Spinal cord (tissue), 10 donors: ENCODE measurements around the gene NEK6. TPM values are rescaled to one million over a fixed set of nuclear protein-coding genes. Genes with fewer than 3 reads are reported as not detected.

Experiments
- DNase-seq, 6 donors: peaks; one replicate each; pipeline versions ENCODE4 v3.0.0 to v3.0.0-alpha.2; 2013 to 2015; ENCODE audit warnings: low spot score in 6 of 6, low read depth in 4 of 6
- H3K27ac ChIP-seq: one replicate; pipeline ENCODE4 v1.5.1; 2013; ENCODE audit warnings: low read depth, low read length, control low read depth
- H3K27me3 ChIP-seq: one replicate; pipeline ENCODE4 v1.6.1; 2013; ENCODE audit warnings: low read length; ENCODE audit not compliant: control insufficient read depth, insufficient read depth
- H3K36me3 ChIP-seq: one replicate; pipeline ENCODE4 v1.6.1; 2013; ENCODE audit warnings: low read length; ENCODE audit not compliant: control insufficient read depth, insufficient read depth
- H3K4me1 ChIP-seq: one replicate; pipeline ENCODE4 v1.6.1; 2013; ENCODE audit warnings: low read length; ENCODE audit not compliant: control insufficient read depth, insufficient read depth
- H3K4me3 ChIP-seq: one replicate; pipeline ENCODE4 v1.5.1; 2013; ENCODE audit warnings: low read depth, low read length, control low read depth
- H3K9me3 ChIP-seq: one replicate; pipeline ENCODE4 v1.6.1; 2013; ENCODE audit warnings: low read length; ENCODE audit not compliant: control insufficient read depth, insufficient read depth
- WGBS: methylation state at CpG from one replicate; pipeline ENCODE4 v1.1.5; 2013; ENCODE audit warnings: missing lambda C conversion rate; ENCODE audit not compliant: insufficient coverage; 5-methylcytosine and 5-hydroxymethylcytosine counted together
- polyA plus RNA-seq, 2 donors: library from polyadenylated mRNA; unstranded; fragments of 120-200 nt; gene quantifications; one replicate each; pipeline ENCODE4 v1.2.1, GENCODE V29; 2013; ENCODE audit not compliant: insufficient read length in 2 of 2
- total RNA-seq, 2 donors: library from RNA; depleted of rRNA in 1 of 2; stranded (reverse); fragments of 120-200 nt in 1 of 2; fragments of >200 nt in 1 of 2; gene quantifications; one replicate each; pipeline versions ENCODE4 v1.2.3 to v1.2.4, GENCODE V29; 2013 to 2014
- donor health status: healthy.

The NEK6 gene
- total and polyA plus RNA-seq, 4 donors: 26.1 to 39.0 (median 30.4) TPM

DNA sequence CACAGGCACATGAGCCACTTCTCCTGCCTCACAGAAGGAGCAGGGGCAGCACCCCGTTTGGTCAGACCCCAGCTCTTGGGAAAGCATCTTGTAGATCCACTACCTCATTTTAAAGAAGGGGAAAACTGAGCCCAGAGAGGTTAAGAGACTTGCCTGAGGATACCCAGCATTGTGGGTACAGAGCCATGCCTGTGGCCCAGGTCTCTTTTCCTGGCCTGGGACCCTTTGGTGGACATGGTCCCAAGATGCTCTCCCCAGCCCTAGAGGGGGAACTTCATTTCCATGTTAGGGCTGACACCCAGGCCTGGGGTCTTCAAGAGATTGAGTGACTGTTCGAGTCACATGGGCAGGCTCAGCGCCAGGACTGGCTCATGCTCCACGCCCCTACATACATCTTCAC is 64.2 kb downstream of the NEK6 start:
- H3K4me3 ChIP-seq: no peak overlapping the region
- peaks cover 65% of the 10 kb centered on the region for H3K36me3 ChIP-seq
- H3K9me3 ChIP-seq: no peaks in the 10 kb centered on the region
- no peak for DNase-seq
- 79% methylated on average over 3 of the region's 4 CpGs for WGBS
- no peaks in the 10 kb centered on the region for H3K27me3 ChIP-seq
- H3K27ac ChIP-seq: no peak overlapping the region
- H3K4me1 ChIP-seq: peaks cover 12% of the 10 kb centered on the region

DNA sequence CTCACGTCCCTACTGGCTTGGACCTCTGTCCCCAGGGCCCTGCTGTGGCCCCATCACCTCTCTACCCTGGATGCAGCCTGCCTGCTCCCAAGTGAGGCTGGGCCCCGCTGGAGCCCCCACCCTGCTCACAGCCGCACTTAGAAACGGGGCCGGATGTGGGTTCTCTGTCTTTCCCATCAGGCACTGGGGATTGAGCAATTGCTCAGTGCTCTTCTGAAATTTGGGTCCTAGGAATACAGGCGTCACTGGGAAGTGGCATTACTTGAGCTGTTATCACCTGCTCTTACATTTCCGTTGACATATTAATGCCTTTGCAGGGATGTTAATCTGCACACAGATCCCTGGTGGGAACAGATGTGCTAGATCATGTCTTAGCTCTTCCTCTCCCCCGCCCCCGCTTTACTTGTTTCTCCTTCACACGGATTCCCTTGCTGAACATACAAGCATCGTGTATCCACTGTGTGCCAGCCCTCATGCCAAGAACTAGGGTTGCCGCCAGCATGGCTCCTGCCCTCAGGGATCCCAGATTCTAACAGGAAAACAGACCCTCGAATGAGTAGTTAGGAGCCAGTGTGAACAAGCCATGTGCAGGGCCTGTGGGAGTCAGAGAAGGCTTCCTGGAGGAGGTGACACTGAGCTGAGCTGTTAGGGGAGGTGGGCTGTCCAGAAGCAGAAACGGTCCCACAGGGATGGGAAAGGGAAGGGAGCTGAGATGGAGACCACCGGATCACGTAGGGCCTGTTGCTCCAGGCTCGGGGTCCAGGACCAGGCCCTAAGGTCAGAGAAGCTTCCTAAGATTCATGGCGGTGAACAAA is 65.1 kb downstream of the NEK6 start:
- H3K4me1 ChIP-seq: peaks cover 12% of the 10 kb centered on the region
- no peaks in the 10 kb centered on the region for H3K9me3 ChIP-seq
- DNase-seq: peak in 1 of 6 donors; percentile 51
- H3K4me3 ChIP-seq: no peak overlapping the region
- peaks cover 70% of the 10 kb centered on the region for H3K36me3 ChIP-seq
- H3K27me3 ChIP-seq: no peaks in the 10 kb centered on the region
- WGBS: 87% methylated on average over 18 of the region's 18 CpGs
- H3K27ac ChIP-seq: no peak overlapping the region

DNA sequence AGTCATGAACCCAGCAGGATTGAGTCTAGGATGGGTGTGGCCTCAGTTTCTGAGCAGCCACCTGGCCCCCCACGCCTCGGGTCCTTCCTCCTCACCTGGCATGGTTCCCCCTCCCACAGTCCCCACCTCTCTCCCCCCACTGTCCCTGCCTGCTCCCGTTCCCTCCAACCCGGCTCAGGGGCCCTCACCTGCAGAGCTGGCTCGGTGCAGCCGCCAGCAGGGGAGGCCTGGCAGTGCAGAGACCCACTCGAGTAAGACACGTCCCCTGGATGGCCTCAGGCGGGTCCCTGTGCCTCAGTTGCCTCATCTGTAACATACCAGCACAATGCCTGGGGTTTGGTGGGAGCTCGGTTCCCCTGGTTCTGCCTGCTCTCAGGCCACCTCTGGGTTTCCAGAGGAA is 66.2 kb downstream of the NEK6 start:
- Histone ChIP-seq H3K36me3 (peaks cover 80% of the 10 kb centered on the region), H3K4me3 (no peak overlapping the region), H3K4me1 (peaks cover 12% of the 10 kb centered on the region), H3K9me3 (no peaks in the 10 kb centered on the region), H3K27me3 (no peaks in the 10 kb centered on the region), H3K27ac (no peak overlapping the region)
- WGBS: 84% methylated on average over 10 of the region's 10 CpGs
- DNase-seq: no peak

DNA sequence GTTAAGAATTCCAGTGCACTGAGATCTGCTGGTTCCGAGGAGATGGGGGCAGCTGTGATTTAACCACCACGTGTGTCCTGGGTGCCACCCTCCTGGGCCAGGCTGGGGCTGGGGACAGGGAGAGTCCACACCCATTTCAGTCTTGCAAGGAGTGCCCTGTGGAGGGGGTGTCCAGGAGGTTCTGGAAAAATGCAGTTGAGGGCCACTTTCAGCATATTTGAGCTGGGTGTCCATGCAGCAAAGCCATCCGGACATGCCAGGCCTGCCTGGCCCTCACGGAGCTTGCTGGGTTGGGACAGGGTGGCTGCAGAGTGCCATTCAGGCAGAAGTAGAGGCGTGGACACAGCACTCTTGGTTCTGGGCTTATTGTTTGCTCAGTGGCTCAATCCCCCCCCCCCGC is 68.1 kb downstream of the NEK6 start:
- no peaks in the 10 kb centered on the region for H3K9me3 ChIP-seq
- no peak overlapping the region for H3K27ac ChIP-seq
- no peak for DNase-seq
- peaks cover 4% of the 10 kb centered on the region for H3K4me1 ChIP-seq
- H3K36me3 ChIP-seq: peaks cover 95% of the 10 kb centered on the region
- H3K27me3 ChIP-seq: no peaks in the 10 kb centered on the region
- 88% methylated on average over 6 of the region's 6 CpGs for WGBS
- H3K4me3 ChIP-seq: no peak overlapping the region

DNA sequence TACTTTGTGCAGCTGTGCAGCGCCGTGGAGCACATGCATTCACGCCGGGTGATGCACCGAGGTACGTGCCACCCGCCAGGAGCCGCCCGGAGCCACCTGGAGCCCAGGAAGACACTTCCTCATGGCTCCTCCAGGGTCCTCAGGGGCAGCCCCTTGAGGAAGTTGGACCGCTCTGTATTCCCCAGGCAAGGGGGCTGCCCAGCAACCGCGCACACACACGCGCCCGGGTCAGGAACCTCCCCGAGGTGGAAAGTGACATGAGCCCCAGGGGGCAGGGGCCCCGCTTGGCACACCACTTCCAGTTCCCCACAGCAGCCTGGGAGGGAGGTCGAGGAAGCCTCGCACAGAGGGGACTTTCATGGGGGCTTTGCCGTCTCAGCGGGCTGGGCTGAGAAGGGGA is 68.6 kb downstream of the NEK6 start:
- Histone ChIP-seq H3K27me3 (no peaks in the 10 kb centered on the region), H3K9me3 (no peaks in the 10 kb centered on the region), H3K27ac (no peak overlapping the region), H3K4me3 (no peak overlapping the region), H3K36me3 (peaks cover 93% of the 10 kb centered on the region), H3K4me1 (peaks cover 4% of the 10 kb centered on the region)
- no peak for DNase-seq
- WGBS: 89% methylated on average over 17 of the region's 21 CpGs

DNA sequence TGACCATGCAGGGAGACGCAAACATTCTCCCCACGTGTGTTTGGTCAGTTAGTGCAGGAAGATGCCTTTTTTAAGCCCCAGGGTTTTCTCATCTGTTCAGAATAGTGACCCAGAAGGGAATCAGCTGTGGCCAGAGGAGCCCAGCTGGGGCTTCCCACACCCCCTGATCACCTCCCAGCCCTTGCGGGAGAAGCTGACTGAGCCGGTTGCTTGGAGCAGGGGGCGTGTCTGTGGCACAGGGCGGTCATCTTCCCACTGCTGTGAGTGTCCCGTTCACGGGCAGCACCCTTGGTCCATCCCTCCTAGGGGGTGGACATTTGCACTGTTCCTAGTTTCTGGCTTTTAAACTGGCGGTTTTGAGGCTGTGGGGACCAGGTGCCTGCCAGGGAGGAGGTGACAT is 69.7 kb downstream of the NEK6 start:
- WGBS: 52% methylated on average over 7 of the region's 9 CpGs
- H3K36me3 ChIP-seq: peaks cover 92% of the 10 kb centered on the region
- H3K4me1 ChIP-seq: peaks cover 9% of the 10 kb centered on the region
- H3K4me3 ChIP-seq: no peak overlapping the region
- H3K27me3 ChIP-seq: no peaks in the 10 kb centered on the region
- H3K9me3 ChIP-seq: no peaks in the 10 kb centered on the region
- no peak overlapping the region for H3K27ac ChIP-seq
- no peak for DNase-seq

DNA sequence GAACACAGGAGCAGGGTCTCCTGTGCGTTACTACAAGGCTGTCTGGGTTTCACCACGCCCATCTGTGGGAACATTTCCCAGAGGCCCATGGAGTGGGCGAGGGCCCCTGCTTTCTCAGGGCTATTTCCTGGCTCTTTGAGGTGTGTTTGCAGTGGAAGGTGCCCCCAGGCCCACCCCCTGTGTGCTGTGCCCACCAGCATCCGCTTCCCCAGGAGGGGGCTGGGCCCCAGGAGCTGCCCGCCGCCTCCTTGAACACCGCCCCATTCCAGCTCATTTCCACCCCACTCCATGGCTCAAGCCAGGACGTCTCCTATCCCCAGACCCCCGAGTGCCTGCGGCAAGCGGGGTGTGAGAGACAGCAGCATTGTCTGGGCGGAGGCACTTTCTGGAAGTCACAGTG is 70.5 kb downstream of the NEK6 start:
- peaks cover 12% of the 10 kb centered on the region for H3K4me1 ChIP-seq
- 99% methylated on average over 7 of the region's 12 CpGs for WGBS

DNA sequence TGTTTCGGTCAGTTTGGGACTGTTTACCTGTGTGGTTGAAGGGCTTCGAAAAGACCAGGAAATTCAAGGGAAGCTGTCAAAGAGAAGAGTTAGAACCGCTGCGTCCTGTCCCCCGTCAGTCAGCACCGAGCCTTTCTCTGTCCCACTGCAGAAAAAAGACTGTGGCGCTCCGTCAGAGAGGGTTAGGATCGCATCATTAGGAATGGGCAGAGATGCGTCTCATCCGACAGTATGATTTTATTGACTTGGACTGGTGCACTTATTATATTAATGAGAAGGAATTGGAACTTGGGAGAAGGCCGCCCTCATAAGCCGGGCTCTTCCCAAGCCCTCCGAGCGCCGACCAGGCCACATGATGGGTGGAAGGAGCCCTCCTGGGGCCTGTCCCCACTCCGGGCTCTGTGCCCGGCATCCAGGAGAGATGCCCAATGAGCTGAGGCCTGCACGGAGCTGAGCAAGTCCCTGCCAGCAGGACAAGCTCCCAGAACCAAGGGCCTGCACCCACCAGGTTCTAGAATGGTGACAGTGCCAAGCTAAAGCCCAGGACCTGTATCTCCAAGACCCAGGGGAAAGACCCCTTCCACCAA is 71.5 kb downstream of the NEK6 start:
- H3K4me3 ChIP-seq: no peak overlapping the region
- no peak overlapping the region for H3K27ac ChIP-seq
- peaks cover 12% of the 10 kb centered on the region for H3K4me1 ChIP-seq
- peak in 1 of 6 donors; percentile 34 for DNase-seq
- peaks cover 85% of the 10 kb centered on the region for H3K36me3 ChIP-seq
- 71% methylated on average over 16 of the region's 19 CpGs for WGBS
- no peaks in the 10 kb centered on the region for H3K9me3 ChIP-seq
- H3K27me3 ChIP-seq: no peaks in the 10 kb centered on the region

More for the DNA sequence above, 70.5 kb downstream of the NEK6 start:
- H3K36me3 ChIP-seq: peaks cover 91% of the 10 kb centered on the region
- H3K27ac ChIP-seq: no peak overlapping the region
- no peak overlapping the region for H3K4me3 ChIP-seq
- H3K27me3 ChIP-seq: no peaks in the 10 kb centered on the region
- no peaks in the 10 kb centered on the region for H3K9me3 ChIP-seq
- no peak for DNase-seq

DNA sequence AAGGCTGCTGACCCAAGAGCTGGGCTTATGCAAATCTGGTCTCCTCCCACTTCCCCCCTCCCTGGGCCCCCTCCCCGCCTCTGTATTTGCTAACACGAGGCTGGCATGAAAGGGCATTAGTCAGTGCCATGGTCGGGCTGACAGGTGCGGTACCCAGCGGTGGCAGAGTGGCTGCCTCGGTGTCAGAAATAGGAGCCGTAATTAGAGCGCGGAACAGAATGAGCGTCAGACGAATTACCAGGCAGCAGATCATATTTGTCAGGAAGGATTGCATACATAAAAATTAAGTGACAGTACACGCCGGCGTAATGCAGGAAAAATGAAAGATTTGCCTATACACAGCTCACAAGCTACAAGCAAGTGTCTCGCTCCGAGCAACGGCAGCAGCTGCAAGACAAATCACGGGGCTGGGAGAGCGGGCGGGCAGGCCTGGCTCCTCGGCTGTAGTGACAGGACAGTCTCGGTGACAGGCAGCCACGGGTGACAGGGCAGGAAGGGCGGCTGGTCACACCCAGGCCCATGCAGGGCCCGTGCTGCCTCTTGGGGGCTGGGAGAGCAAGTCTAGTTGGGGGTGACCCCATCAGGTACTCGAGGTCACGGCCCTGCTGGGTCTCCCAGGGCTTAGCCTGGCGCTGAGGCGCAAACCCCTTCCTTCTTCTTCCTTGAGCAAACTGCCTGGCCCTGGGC is 72.4 kb downstream of the NEK6 start:
- H3K9me3 ChIP-seq: no peaks in the 10 kb centered on the region
- peaks cover 86% of the 10 kb centered on the region for H3K36me3 ChIP-seq
- peaks cover 12% of the 10 kb centered on the region for H3K4me1 ChIP-seq
- no peaks in the 10 kb centered on the region for H3K27me3 ChIP-seq
- H3K27ac ChIP-seq: no peak overlapping the region
- DNase-seq: peak in 2 of 6 donors; percentile 46 to 75
- H3K4me3 ChIP-seq: no peak overlapping the region
- 65% methylated on average over 24 of the region's 29 CpGs for WGBS
